ENCODE measurements around the gene SUCLG2.

Gene SUCLG2

GRCh38 chr3:67637255-67637900 lies 17.0 kb downstream of the SUCLG2 start:
- Histone ChIP-seq H2BK12ac (ENCODE audit: low read length in 2 of 2) (no peak overlapping the region), H3K27ac (ENCODE audit: low read length, poor library complexity, severe bottlenecking) (no peak overlapping the region), H4K91ac (ENCODE audit: low read length) (no peak overlapping the region), H3K9me3 (ENCODE audit: control insufficient read depth, low read length) (no peaks in the 10 kb centered on the region), H2BK5ac (ENCODE audit: low read depth, low read length, poor library complexity, severe bottlenecking) (no peak overlapping the region), H3K36me3 (ENCODE audit: control insufficient read depth in 1 of 2, insufficient read depth in 2 of 2, low read depth in 1 of 2, low read length in 2 of 2) (peaks cover under 1 to 8% of the 10 kb centered on the region in 2 experiments), H3K14ac (ENCODE audit: low read length in 2 of 2) (no peak overlapping the region), H2AK5ac (ENCODE audit: low read length, severe bottlenecking) (no peak overlapping the region), H2BK120ac (ENCODE audit: low read depth, low read length) (no peak overlapping the region), H3K18ac (ENCODE audit: low read depth in 1 of 2, low read length in 2 of 2) (no peak overlapping the region), H3K4me1 (ENCODE audit: control insufficient read depth, insufficient read depth, low read depth, low read length) (peaks cover 2% of the 10 kb centered on the region), H4K8ac (ENCODE audit: low read length) (no peak overlapping the region), H3K79me1 (replicated peaks; ENCODE audit: low read length, poor library complexity, severe bottlenecking) (peaks cover 23% of the 10 kb centered on the region), H2BK15ac (ENCODE audit: low read depth, poor library complexity, severe bottlenecking) (no peak overlapping the region), H3K23ac (ENCODE audit: low read length in 2 of 2) (no peak overlapping the region), H3K4me3 (ENCODE audit: insufficient read depth in 1 of 2, low read depth in 1 of 2, low read length in 2 of 2) (no peak overlapping the region), H2AFZ (ENCODE audit: low read depth, low read length) (no peak overlapping the region), H3K27me3 (ENCODE audit: control insufficient read depth in 1 of 2, insufficient read depth in 1 of 2, low read length in 2 of 2) (no peaks in the 10 kb centered on the region), H3K4me2 (ENCODE audit: low read length, poor library complexity, severe bottlenecking) (no peak overlapping the region), H3K4ac (ENCODE audit: low read depth in 1 of 2, low read length in 2 of 2) (no peak overlapping the region), H3K9ac (ENCODE audit: low read length) (no peak overlapping the region)
- no peak for DNase-seq
- 90% methylated on average over 2 of the region's 4 CpGs for WGBS

GRCh38 chr3:67635806-67636205 lies 18.6 kb downstream of the SUCLG2 start:
- Histone ChIP-seq H3K27me3 (ENCODE audit: control insufficient read depth in 1 of 2, insufficient read depth in 1 of 2, low read length in 2 of 2) (no peaks in the 10 kb centered on the region), H4K91ac (ENCODE audit: low read length) (no peak overlapping the region), H3K4me3 (ENCODE audit: insufficient read depth in 1 of 2, low read depth in 1 of 2, low read length in 2 of 2) (peak overlapping the region in 1 of 2 experiments; percentile 32), H2AFZ (ENCODE audit: low read depth, low read length) (no peak overlapping the region), H2BK12ac (ENCODE audit: low read length in 2 of 2) (no peak overlapping the region), H3K27ac (ENCODE audit: low read length, poor library complexity, severe bottlenecking) (peak overlapping the region; percentile 58), H2BK5ac (ENCODE audit: low read depth, low read length, poor library complexity, severe bottlenecking) (no peak overlapping the region), H3K36me3 (ENCODE audit: control insufficient read depth in 1 of 2, insufficient read depth in 2 of 2, low read depth in 1 of 2, low read length in 2 of 2) (peaks cover 2 to 9% of the 10 kb centered on the region in 2 experiments), H2BK15ac (ENCODE audit: low read depth, poor library complexity, severe bottlenecking) (no peak overlapping the region), H3K18ac (ENCODE audit: low read depth in 1 of 2, low read length in 2 of 2) (no peak overlapping the region), H3K79me1 (replicated peaks; ENCODE audit: low read length, poor library complexity, severe bottlenecking) (peaks cover 16% of the 10 kb centered on the region), H4K8ac (ENCODE audit: low read length) (no peak overlapping the region), H3K23ac (ENCODE audit: low read length in 2 of 2) (no peak overlapping the region), H3K9ac (ENCODE audit: low read length) (peak overlapping the region; percentile 57), H3K14ac (ENCODE audit: low read length in 2 of 2) (no peak overlapping the region), H3K4me1 (ENCODE audit: control insufficient read depth, insufficient read depth, low read depth, low read length) (peaks cover 2% of the 10 kb centered on the region), H2BK120ac (ENCODE audit: low read depth, low read length) (no peak overlapping the region), H2AK5ac (ENCODE audit: low read length, severe bottlenecking) (no peak overlapping the region), H3K4ac (ENCODE audit: low read depth in 1 of 2, low read length in 2 of 2) (no peak overlapping the region), H3K4me2 (ENCODE audit: low read length, poor library complexity, severe bottlenecking) (peak overlapping the region; percentile 12), H3K9me3 (ENCODE audit: control insufficient read depth, low read length) (no peaks in the 10 kb centered on the region)
- peak; percentile 60 for DNase-seq
- WGBS: 96% methylated on average over 1 of the region's 2 CpGs

- Histone ChIP-seq H3K27ac (ENCODE audit: low read length, poor library complexity, severe bottlenecking) (peak overlapping the region; percentile 58), H3K9ac (ENCODE audit: low read length) (peak overlapping the region; percentile 57), H3K4me1 (ENCODE audit: control insufficient read depth, insufficient read depth, low read depth, low read length) (peaks cover 2% of the 10 kb centered on the region), H2AFZ (ENCODE audit: low read depth, low read length) (no peak overlapping the region), H2AK5ac (ENCODE audit: low read length, severe bottlenecking) (no peak overlapping the region), H3K23ac (ENCODE audit: low read length in 2 of 2) (no peak overlapping the region), H4K8ac (ENCODE audit: low read length) (no peak overlapping the region), H3K4me2 (ENCODE audit: low read length, poor library complexity, severe bottlenecking) (no peak overlapping the region), H2BK120ac (ENCODE audit: low read depth, low read length) (no peak overlapping the region), H3K14ac (ENCODE audit: low read length in 2 of 2) (no peak overlapping the region), H3K4me3 (ENCODE audit: insufficient read depth in 1 of 2, low read depth in 1 of 2, low read length in 2 of 2) (peak overlapping the region in 1 of 2 experiments; percentile 32), H2BK15ac (ENCODE audit: low read depth, poor library complexity, severe bottlenecking) (no peak overlapping the region), H3K4ac (ENCODE audit: low read depth in 1 of 2, low read length in 2 of 2) (no peak overlapping the region), H2BK12ac (ENCODE audit: low read length in 2 of 2) (peak overlapping the region in 1 of 2 experiments; percentile 28), H2BK5ac (ENCODE audit: low read depth, low read length, poor library complexity, severe bottlenecking) (no peak overlapping the region), H3K36me3 (ENCODE audit: control insufficient read depth in 1 of 2, insufficient read depth in 2 of 2, low read depth in 1 of 2, low read length in 2 of 2) (peaks cover 2 to 9% of the 10 kb centered on the region in 2 experiments), H4K91ac (ENCODE audit: low read length) (no peak overlapping the region), H3K18ac (ENCODE audit: low read depth in 1 of 2, low read length in 2 of 2) (no peak overlapping the region), H3K27me3 (ENCODE audit: control insufficient read depth in 1 of 2, insufficient read depth in 1 of 2, low read length in 2 of 2) (no peaks in the 10 kb centered on the region), H3K79me1 (replicated peaks; ENCODE audit: low read length, poor library complexity, severe bottlenecking) (peaks cover 17% of the 10 kb centered on the region), H3K9me3 (ENCODE audit: control insufficient read depth, low read length) (no peaks in the 10 kb centered on the region)
- peak; percentile 76 for DNase-seq
These were observed 19.2 kb downstream of the SUCLG2 start for GRCh38 chr3:67635257-67635656.

- Histone ChIP-seq H3K4ac (ENCODE audit: low read depth in 1 of 2, low read length in 2 of 2) (no peak overlapping the region), H2AFZ (ENCODE audit: low read depth, low read length) (no peak overlapping the region), H3K14ac (ENCODE audit: low read length in 2 of 2) (no peak overlapping the region), H3K79me1 (replicated peaks; ENCODE audit: low read length, poor library complexity, severe bottlenecking) (peaks cover 25% of the 10 kb centered on the region), H2BK12ac (ENCODE audit: low read length in 2 of 2) (no peak overlapping the region), H3K4me1 (ENCODE audit: control insufficient read depth, insufficient read depth, low read depth, low read length) (no peaks in the 10 kb centered on the region), H3K36me3 (ENCODE audit: control insufficient read depth in 1 of 2, insufficient read depth in 2 of 2, low read depth in 1 of 2, low read length in 2 of 2) (peaks cover 6 to 13% of the 10 kb centered on the region in 2 experiments), H3K27me3 (ENCODE audit: control insufficient read depth in 1 of 2, insufficient read depth in 1 of 2, low read length in 2 of 2) (no peaks in the 10 kb centered on the region), H2BK120ac (ENCODE audit: low read depth, low read length) (no peak overlapping the region), H3K27ac (ENCODE audit: low read length, poor library complexity, severe bottlenecking) (no peak overlapping the region), H3K9ac (ENCODE audit: low read length) (no peak overlapping the region), H3K9me3 (ENCODE audit: control insufficient read depth, low read length) (no peaks in the 10 kb centered on the region), H2BK15ac (ENCODE audit: low read depth, poor library complexity, severe bottlenecking) (no peak overlapping the region), H4K8ac (ENCODE audit: low read length) (no peak overlapping the region), H2AK5ac (ENCODE audit: low read length, severe bottlenecking) (no peak overlapping the region), H3K18ac (ENCODE audit: low read depth in 1 of 2, low read length in 2 of 2) (no peak overlapping the region), H3K4me3 (ENCODE audit: insufficient read depth in 1 of 2, low read depth in 1 of 2, low read length in 2 of 2) (no peak overlapping the region), H3K23ac (ENCODE audit: low read length in 2 of 2) (no peak overlapping the region), H3K4me2 (ENCODE audit: low read length, poor library complexity, severe bottlenecking) (no peak overlapping the region), H4K91ac (ENCODE audit: low read length) (no peak overlapping the region), H2BK5ac (ENCODE audit: low read depth, low read length, poor library complexity, severe bottlenecking) (no peak overlapping the region)
- WGBS: 91% methylated on average over 6 of the region's 6 CpGs
- DNase-seq: no peak
These were observed 23.6 kb downstream of the SUCLG2 start for GRCh38 chr3:67630666-67631362.
